ENCODE data around the gene PPAT.
"Not testable (repeated sequence)": the region's sequence is repeated elsewhere in the genome, so short reads cannot be mapped to it uniquely, and the experiment has no call there.

PPAT gene

DNA sequence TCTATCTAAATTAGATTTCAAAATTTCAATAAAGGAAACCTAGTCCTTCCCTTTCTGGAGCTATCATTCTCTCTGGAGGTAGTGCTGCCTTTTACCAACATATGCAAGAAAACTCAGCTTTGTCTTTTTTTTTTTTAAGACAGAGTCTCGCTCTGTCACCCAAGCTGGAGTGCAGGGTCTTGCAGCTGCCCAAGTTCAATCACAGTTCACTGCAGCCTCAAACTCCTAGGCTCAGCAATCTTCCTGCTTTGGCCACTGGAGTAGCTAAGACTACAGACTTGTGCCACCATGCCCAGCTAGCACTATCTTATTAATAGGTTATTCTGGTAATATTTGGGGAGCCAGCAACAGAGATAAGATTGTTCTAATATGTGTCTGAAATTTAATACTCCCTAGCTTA, 60.5 kb downstream of the PPAT start:
- DNase-seq = no peak

DNA sequence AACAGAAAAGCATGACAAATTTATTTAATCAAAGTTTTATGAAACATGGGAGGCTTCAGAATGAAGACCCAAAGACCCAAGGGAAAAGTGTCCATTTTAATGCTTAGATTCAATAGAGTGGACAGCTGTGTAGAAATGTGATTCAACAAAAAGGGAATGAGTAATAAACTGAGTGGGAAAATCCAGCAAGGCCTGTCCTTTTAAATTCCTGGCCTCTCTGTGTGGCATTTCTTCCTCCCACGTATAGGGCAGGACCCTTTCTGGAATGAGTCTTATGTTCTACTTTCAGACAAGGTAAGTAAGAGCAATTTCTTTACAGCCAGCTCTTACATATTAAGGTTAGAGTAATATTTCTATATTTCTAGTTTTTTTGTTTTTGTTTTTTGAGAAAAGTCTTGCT, 62.6 kb downstream of the PPAT start:
- no peak for DNase-seq

DNA sequence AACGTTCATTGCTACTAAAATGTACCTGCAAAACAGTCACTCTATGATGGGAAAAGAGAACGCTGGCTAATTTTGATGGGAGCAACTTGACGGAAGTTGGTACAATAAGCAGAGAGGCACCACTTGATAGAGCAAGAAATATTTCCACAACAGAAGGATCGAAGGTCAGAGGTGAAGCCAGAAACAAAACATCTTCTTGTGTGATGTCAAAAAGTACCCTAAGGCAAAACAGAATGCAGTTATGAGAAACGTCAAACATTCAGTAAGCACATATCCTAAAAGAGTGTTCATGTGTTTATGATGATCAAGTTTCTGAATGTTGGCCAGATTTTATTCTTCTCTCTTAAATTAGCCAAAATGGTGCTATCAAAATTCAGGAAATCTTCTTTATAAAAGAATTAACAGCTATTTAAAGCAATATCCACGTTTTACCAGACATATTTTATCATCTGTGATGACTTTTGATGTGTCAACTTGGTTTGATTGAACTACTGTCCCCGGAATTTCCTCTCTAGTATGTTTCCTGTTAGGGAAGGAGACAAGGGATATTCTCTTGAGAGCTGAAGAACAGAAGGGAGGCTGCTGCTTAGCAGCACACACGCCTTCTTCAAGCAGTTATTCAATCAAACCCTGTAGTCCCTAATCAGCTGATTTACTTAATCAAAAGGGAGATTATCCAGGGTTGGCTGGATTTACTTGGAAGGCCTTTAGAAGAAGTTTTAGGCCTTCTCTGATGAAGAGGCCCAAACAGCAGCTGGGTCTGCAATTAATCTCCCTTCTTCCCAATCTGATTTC, 63.8 kb downstream of the PPAT start:
- no peak for DNase-seq

DNA sequence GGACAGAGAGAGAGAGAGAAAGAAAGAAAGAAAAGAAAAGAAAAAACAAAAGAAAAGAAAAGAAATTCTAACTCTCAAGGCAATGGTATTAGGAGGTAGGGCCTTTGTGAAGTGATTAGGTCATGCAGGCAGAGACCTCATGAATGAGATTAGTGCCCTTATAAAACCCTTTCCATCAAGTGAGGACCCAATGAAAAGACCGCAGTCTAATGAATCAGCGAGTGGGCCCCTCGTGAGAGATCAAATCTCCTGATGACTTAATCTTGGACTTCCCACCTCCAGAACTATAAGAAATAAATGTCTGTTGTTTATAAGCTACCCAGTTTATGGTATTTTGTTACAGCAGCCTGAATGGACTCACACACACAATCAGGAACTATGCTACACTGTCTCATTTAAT, 65.0 kb downstream of the PPAT start:
- DNase-seq = no peak

DNA sequence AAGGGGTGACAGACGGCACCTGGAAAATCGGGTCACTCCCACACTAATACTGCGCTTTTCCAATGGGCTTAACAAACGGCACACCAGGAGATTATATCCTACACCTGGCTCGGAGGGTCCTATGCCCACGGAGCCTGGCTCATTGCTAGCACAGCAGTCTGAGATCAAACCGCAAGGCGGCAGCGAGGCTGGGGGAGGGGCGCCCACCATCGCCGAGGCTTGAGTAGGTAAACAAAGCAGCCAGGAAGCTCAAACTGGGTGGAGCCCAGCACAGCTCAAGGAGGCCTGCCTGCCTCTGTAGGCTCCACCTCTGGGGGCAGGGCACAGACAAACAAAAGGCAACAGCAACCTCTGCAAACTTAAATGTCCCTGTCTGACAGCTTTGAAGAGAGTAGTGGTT, 72.4 kb downstream of the PPAT start:
- DNase-seq = not testable (repeated sequence)

DNA sequence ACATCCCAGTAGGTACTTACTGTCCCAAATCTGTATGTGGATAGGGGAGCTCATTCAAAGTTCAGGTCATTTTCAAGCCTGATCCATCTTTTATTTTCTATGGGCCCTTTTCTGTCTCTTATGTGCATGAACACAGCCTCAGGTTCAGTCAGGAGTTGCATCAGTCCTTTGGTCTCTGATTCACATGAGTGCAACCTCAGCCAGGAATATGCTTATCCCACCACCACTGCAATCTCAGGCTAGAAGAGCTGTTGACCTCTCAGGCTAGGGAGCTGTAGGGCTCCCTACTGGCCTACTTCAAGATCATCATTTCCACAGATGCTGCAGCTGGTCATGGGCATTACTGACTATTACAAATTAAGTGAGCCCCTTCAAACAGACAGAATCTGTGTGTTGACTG, 75.3 kb downstream of the PPAT start:
- no peak for DNase-seq

DNA sequence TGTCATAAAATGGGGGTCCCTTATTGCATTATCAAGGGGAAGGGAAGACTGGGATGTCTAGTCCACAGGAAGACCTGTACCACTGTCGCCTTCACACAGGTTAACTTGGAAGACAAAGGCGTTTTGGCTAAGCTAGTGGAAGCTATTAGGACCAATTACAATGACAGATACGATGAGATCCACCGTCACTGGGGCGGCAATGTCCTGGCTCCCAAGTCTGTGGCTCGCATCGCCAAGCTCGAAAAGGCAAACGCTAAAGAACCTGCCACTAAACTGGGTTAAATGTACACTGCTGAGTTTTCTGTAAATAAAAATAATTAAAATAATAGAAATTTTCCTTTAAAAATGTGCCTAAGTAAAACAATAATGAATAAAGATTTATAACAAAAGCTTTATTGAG, 78.8 kb downstream of the PPAT start:
- DNase-seq = no peak

DNA sequence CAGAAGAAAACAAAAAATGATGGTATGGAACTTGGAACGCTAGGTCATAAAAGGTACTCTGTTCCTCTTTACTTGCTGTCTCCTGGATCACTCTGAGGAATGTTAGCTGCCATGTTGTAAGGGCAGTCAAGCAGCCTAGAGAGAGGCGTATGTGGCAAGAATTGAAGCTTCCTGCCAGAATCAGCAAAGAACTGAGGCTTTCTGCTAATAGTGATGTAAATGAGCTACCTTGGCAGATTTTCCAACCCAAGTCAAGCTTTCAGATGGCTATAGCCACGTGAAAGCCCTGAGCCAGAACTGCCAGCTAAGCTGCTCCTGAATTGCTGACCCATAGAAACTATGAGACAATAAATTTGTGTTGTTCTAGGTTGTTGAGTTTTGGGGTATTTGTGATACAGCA, 86.8 kb downstream of the PPAT start:
- no peak for DNase-seq

DNA sequence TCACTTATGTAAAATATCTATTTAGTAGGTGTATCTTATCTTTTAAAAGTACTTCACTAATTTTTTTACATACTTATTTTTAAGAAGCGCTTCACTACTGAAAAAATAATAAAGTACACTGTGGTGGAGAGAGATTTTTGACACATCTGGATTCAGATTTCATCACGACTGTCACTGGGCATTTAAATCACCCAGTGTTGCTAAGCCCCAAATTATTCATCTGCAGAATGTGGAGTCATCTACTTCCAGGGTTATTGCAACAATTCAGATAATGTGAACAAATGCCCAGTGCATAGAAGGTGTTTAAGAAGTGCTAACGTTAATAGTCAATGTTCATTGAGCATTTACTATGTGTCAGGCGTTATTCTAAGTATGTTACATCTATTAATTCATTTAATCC, 90.0 kb downstream of the PPAT start:
- DNase-seq = no peak

Measured in inflammatory macrophage treated with lipopolysaccharide for 4 hours (primary cell).